Uterus (tissue), 2 donors: ENCODE data around the gene SIK2.

Source experiments
- CTCF ChIP-seq, 4 experiments: fragments of 200-600 bp in 2 of 4; fragments of 450-650 bp in 2 of 4; sonication (generic) in 2 of 4; IDR thresholded peaks; one replicate each; pipeline ENCODE4 v1.5.1; 2016 to 2019; ENCODE audit warnings: antibody characterized with exemption in 4 of 4, mild to moderate bottlenecking in 2 of 4, moderate library complexity in 1 of 4
- POLR2A ChIP-seq, 2 donors: fragments of 450-650 bp; IDR thresholded peaks; one replicate each; pipeline ENCODE4 v1.6.1; 2016; ENCODE audit warnings: antibody characterized with exemption in 2 of 2, mild to moderate bottlenecking in 1 of 2, moderate library complexity in 1 of 2

GRCh38 chr11:111612224-111612623, 10.0 kb downstream of the SIK2 start:
- TF ChIP-seq CTCF (IDR thresholded peaks at IDR 0.05) (no peak), POLR2A (IDR thresholded peaks at IDR 0.05) (no peak)
